Left lung (tissue), 10 donors: ENCODE measurements around the gene GUK1. TPM values are rescaled to one million over a fixed set of nuclear protein-coding genes. Genes with fewer than 3 reads are reported as not detected.

Experiments
- ATAC-seq: fragments of 200-7000 bp; cut with Tn5 transposase; one replicate; pipeline ENCODE4 v1.9.1; 2020; ENCODE audit warnings: moderate library complexity
- DNase-seq, 4 donors: peaks; one replicate each; pipeline ENCODE4 v3.0.0-alpha.2; 2013 to 2020
- H3K27ac ChIP-seq, 2 donors: fragments of 200-600 bp; sonication (generic) in 1 of 2; one replicate each; pipeline versions ENCODE4 v1.5.0 to v1.8.0; 2020 to 2021
- H3K27me3 ChIP-seq, 2 donors: fragments of 200-600 bp; sonication (generic) in 1 of 2; one replicate each; pipeline versions ENCODE4 v1.5.0 to v1.8.0; 2020 to 2021
- H3K36me3 ChIP-seq, 2 donors: fragments of 200-600 bp; sonication (generic) in 1 of 2; one replicate each; pipeline versions ENCODE4 v1.5.0 to v1.8.0; 2020 to 2021
- H3K4me1 ChIP-seq, 2 donors: fragments of 200-600 bp; one replicate each; pipeline ENCODE4 v1.8.0; 2021
- H3K4me3 ChIP-seq, 2 donors: fragments of 200-600 bp; sonication (generic) in 1 of 2; one replicate each; pipeline versions ENCODE4 v1.5.0 to v1.8.0; 2020 to 2021; ENCODE audit warnings: mild to moderate bottlenecking in 1 of 2
- H3K9me3 ChIP-seq, 2 donors: fragments of 200-600 bp; sonication (generic) in 1 of 2; one replicate each; pipeline versions ENCODE4 v1.5.0 to v1.8.0; 2020 to 2021
- CTCF ChIP-seq, 2 donors: fragments of 200-600 bp; sonication (generic) in 1 of 2; IDR thresholded peaks; one replicate each; pipeline versions ENCODE4 v1.5.0 to v1.8.0; 2021; ENCODE audit warnings: antibody characterized with exemption in 2 of 2
- intact Hi-C, 2 donors: fragments of 100-400 bp; cut with DNase I; formaldehyde crosslinking; loops; one replicate each; pipeline versions ENCODE4 v1.11.2 to v1.14.2; 2022
- polyA plus RNA-seq, 6 donors: library from polyadenylated mRNA; unstranded; fragments of 120-200 nt; gene quantifications; one replicate each; pipeline ENCODE4 v1.2.1, GENCODE V29; 2013; ENCODE audit not compliant: insufficient read length in 6 of 6
- total RNA-seq, 2 donors: library from RNA; stranded (reverse); fragmentation: NEBNext Ultra II Directional; extraction: Animal tissue kit (Norgen Biotek cat#: 25700); gene quantifications; one replicate each; pipeline ENCODE4 v1.2.1, GENCODE V29; 2021
- donor health status: DM: no; HTN: yes; CAD: no.
- donor health status: DM: no; HTN: no; CAD: no.

Gene GUK1
- total and polyA plus RNA-seq, 8 donors, result 112 to 221 (median 153) TPM

- Histone ChIP-seq H3K27me3 (no peaks in the 10 kb centered on the region), H3K4me3 (no peak overlapping the region), H3K9me3 (peaks cover 0 to 2% of the 10 kb centered on the region in 2 donors), H3K36me3 (peaks cover 0 to 6% of the 10 kb centered on the region in 2 donors), H3K4me1 (peaks cover 0 to 32% of the 10 kb centered on the region in 2 donors), H3K27ac (peak overlapping the region in 1 of 2 donors; percentile 48)
- DNase-seq (peak in 1 of 4 donors; percentile 24), ATAC-seq (no peak)
- TF ChIP-seq CTCF (IDR thresholded peaks at IDR 0.05), result no peak
- intact Hi-C loops, result no loop called here
Measured at GRCh38 chr1:228177183-228177475, 37.0 kb downstream of the GUK1 start.

GRCh38 chr1:228177721-228178710, 37.9 kb downstream of the GUK1 start:
- peaks cover 0 to 2% of the 10 kb centered on the region in 2 donors for H3K9me3 ChIP-seq
- ATAC-seq (no peak), DNase-seq (peak in 1 of 4 donors; percentile 12)
- H3K4me3 ChIP-seq, result no peak overlapping the region
- H3K27ac ChIP-seq, result peak overlapping the region; percentile 48 to 59
- H3K27me3 ChIP-seq, result no peaks in the 10 kb centered on the region
- no peak for TF ChIP-seq CTCF (IDR thresholded peaks at IDR 0.05)
- intact Hi-C loops, result no loop called here
- peaks cover 0 to 32% of the 10 kb centered on the region in 2 donors for H3K4me1 ChIP-seq
- peaks cover 0 to 6% of the 10 kb centered on the region in 2 donors for H3K36me3 ChIP-seq

GRCh38 chr1:228178737-228179684, 38.9 kb downstream of the GUK1 start:
- Histone ChIP-seq H3K27me3 (no peaks in the 10 kb centered on the region), H3K27ac (peak overlapping the region; percentile 48 to 59), H3K4me1 (peaks cover 0 to 32% of the 10 kb centered on the region in 2 donors), H3K36me3 (peaks cover 0 to 6% of the 10 kb centered on the region in 2 donors), H3K9me3 (no peaks in the 10 kb centered on the region), H3K4me3 (no peak overlapping the region)
- ATAC-seq (peak; percentile 13), DNase-seq (peak in 1 of 4 donors; percentile 31)
- intact Hi-C loops, result no loop called here
- TF ChIP-seq CTCF (IDR thresholded peaks at IDR 0.05), result no peak

GRCh38 chr1:228180271-228180958, 40.3 kb downstream of the GUK1 start:
- intact Hi-C loops, result no loop called here
- Histone ChIP-seq H3K27me3 (no peaks in the 10 kb centered on the region), H3K27ac (peak overlapping the region in 1 of 2 donors; percentile 34), H3K36me3 (no peaks in the 10 kb centered on the region), H3K9me3 (no peaks in the 10 kb centered on the region), H3K4me1 (peaks cover 0 to 32% of the 10 kb centered on the region in 2 donors), H3K4me3 (no peak overlapping the region)
- ATAC-seq (no peak), DNase-seq (peak in 1 of 4 donors; percentile 19)
- peak; percentile 16 to 19 for TF ChIP-seq CTCF (IDR thresholded peaks at IDR 0.05)
